Ovary (tissue), 9 donors: ENCODE measurements around the gene STK17B. TPM values are rescaled to one million over a fixed set of nuclear protein-coding genes. Genes with fewer than 3 reads are reported as not detected.

Source experiments
- DNase-seq, 5 donors: peaks; one replicate each; pipeline ENCODE4 v3.0.0-alpha.2; 2019 to 2020
- H3K27ac ChIP-seq, 2 donors: fragments of 200-600 bp; one replicate each; pipeline versions ENCODE4 v1.5.1 to v1.8.0; 2019 to 2022
- H3K27me3 ChIP-seq: fragments of 200-600 bp; one replicate; pipeline ENCODE4 v1.8.0; 2022
- H3K36me3 ChIP-seq: fragments of 200-600 bp; sonication (generic); one replicate; pipeline ENCODE4 v1.5.1; 2019
- H3K4me1 ChIP-seq: one replicate; pipeline ENCODE4 v1.8.1; 2013; ENCODE audit warnings: mild to moderate bottlenecking, moderate library complexity; ENCODE audit not compliant: insufficient read depth
- H3K4me3 ChIP-seq: fragments of 200-600 bp; sonication (generic); one replicate; pipeline ENCODE4 v1.5.1; 2017
- H3K9me3 ChIP-seq, 2 donors: fragments of 200-600 bp in 1 of 2; sonication (generic) in 1 of 2; one replicate each; pipeline versions ENCODE4 v1.5.1 to v1.8.1; 2013 to 2019; ENCODE audit warnings: mild to moderate bottlenecking in 1 of 2, moderate library complexity in 1 of 2
- EP300 ChIP-seq: sonication (generic); formaldehyde crosslinking; IDR thresholded peaks from one replicate; pipeline ENCODE4 v1.6.1; 2017; ENCODE audit warnings: antibody characterized with exemption
- POLR2A ChIP-seq: fragments of 450-650 bp; IDR thresholded peaks from one replicate; pipeline ENCODE4 v1.6.1; 2017; ENCODE audit warnings: antibody characterized with exemption, mild to moderate bottlenecking, moderate library complexity
- WGBS, 3 donors: extraction: QIAGEN DNeasy Blood & Tissue Kit in 1 of 3; methylation state at CpG; one replicate each; pipeline versions ENCODE4 v1.1.5 to v1.1.7; 2013 to 2017; 5-methylcytosine and 5-hydroxymethylcytosine counted together
- intact Hi-C, 4 donors: fragments of 100-400 bp; cut with DNase I; formaldehyde crosslinking; loops; one replicate each; pipeline versions ENCODE4 v1.11.0 to v1.15.1; 2022 to 2023
- polyA plus RNA-seq, 2 donors: library from polyadenylated mRNA; stranded (reverse); fragments of 200-250 nt in 1 of 2; fragments of 350-450 nt in 1 of 2; fragmentation: Illumina TruSeq in 1 of 2; extraction: RNeasy Lipid Tissue Mini Kit (QIAGEN cat#74804) in 1 of 2; gene quantifications; one replicate each; pipeline ENCODE4 v1.2.3, GENCODE V29; 2013 to 2014
- total RNA-seq, 7 donors: library from RNA; depleted of rRNA in 2 of 7; stranded (reverse); fragments of >200 nt in 2 of 7; fragmentation: NEBNext Ultra II Directional in 3 of 7; extraction: Animal tissue kit (Norgen Biotek cat#: 25700) in 3 of 7; gene quantifications; one replicate each; pipeline versions ENCODE4 v1.1.0 to v1.2.4, GENCODE V29; 2016 to 2023
- TF ChIP-seq, protein P1 (sequence below), 3 donors: fragments of 450-650 bp in 2 of 3; fragments of 200-600 bp in 1 of 3; IDR thresholded peaks; one replicate each; pipeline versions ENCODE4 v1.5.1 to v1.8.0; 2016 to 2022; ENCODE audit warnings: antibody characterized with exemption in 3 of 3, mild to moderate bottlenecking in 1 of 3
- donor health status: DM: no; HTN: no; CAD: no; lungs with moderate emphysema.
- donor health status: DM: no; HTN: no; CAD: no.
- donor health status: Bipolar disorder and iron deficiency.
- donor health status: DM: yes; HTN: yes; CAD: no.
- donor health status: DM: no; HTN: no; CAD: no.
- donor health status: DM: yes; HTN: yes; CAD: no.

STK17B gene
- total and polyA plus RNA-seq, 9 donors: 1.7 to 28.4 (median 4.9) TPM

DNA sequence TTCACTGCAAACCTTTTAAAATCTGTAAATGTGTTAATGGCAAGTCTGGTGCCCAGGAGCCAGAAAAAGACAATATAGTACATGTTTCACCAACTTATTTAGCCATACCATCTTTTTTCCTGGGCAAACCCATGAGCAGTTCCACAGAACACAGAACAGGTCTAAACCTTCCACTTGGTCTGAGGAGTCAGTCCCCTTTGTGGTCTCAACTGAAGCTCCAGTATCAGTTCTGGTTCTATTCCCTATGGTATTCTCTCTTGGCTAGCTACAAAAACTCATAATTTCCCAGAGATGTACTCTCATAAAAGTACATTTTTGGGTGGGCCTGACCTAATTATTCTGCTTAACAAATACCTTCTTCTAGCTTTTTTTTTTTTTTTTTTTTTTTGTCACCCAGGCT lies 31.2 kb downstream of the STK17B start:
- H3K27ac ChIP-seq: no peak overlapping the region
- H3K9me3 ChIP-seq: no peaks in the 10 kb centered on the region
- no peaks in the 10 kb centered on the region for H3K27me3 ChIP-seq
- no peaks in the 10 kb centered on the region for H3K4me1 ChIP-seq
- H3K4me3 ChIP-seq: no peak overlapping the region
- TF ChIP-seq POLR2A (no peak), EP300 (no peak)
- TF ChIP-seq, protein P1, sequence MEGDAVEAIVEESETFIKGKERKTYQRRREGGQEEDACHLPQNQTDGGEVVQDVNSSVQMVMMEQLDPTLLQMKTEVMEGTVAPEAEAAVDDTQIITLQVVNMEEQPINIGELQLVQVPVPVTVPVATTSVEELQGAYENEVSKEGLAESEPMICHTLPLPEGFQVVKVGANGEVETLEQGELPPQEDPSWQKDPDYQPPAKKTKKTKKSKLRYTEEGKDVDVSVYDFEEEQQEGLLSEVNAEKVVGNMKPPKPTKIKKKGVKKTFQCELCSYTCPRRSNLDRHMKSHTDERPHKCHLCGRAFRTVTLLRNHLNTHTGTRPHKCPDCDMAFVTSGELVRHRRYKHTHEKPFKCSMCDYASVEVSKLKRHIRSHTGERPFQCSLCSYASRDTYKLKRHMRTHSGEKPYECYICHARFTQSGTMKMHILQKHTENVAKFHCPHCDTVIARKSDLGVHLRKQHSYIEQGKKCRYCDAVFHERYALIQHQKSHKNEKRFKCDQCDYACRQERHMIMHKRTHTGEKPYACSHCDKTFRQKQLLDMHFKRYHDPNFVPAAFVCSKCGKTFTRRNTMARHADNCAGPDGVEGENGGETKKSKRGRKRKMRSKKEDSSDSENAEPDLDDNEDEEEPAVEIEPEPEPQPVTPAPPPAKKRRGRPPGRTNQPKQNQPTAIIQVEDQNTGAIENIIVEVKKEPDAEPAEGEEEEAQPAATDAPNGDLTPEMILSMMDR (IDR thresholded peaks at IDR 0.05): no peak
- H3K36me3 ChIP-seq: no peaks in the 10 kb centered on the region
- intact Hi-C loops: no loop called here
- DNase-seq: no peak

DNA sequence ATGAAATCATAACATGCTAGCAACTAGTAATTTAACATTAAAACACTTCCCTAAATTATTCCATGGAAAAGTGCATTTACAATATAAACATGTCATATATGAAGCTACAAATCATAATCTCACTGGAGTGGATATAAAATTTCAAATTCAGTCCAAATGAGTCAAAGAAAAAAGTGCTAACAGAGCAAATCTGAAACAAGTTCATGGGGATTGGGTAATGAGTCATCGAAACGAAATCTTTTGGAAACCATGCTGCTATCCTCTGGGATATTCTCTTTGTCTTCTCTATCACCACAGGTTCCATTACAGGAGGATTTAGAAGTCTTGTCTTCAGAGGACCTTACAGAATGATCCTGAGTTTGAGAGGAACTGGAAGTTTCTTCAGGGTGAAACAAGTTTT lies 34.1 kb downstream of the STK17B start:
- H3K27ac ChIP-seq: no peak overlapping the region
- peaks cover 0 to 6% of the 10 kb centered on the region in 2 donors for H3K9me3 ChIP-seq
- 95 to 96% (median 96%) methylated on average over 2 of the region's 2 CpGs for WGBS, 3 donors
- TF ChIP-seq, protein P1 (IDR thresholded peaks at IDR 0.05): no peak
- no peak for TF ChIP-seq EP300
- no peak for TF ChIP-seq POLR2A
- no peaks in the 10 kb centered on the region for H3K4me1 ChIP-seq
- no peaks in the 10 kb centered on the region for H3K27me3 ChIP-seq
- intact Hi-C loops: no loop called here
- DNase-seq: no peak
- no peak overlapping the region for H3K4me3 ChIP-seq
- no peaks in the 10 kb centered on the region for H3K36me3 ChIP-seq

DNA sequence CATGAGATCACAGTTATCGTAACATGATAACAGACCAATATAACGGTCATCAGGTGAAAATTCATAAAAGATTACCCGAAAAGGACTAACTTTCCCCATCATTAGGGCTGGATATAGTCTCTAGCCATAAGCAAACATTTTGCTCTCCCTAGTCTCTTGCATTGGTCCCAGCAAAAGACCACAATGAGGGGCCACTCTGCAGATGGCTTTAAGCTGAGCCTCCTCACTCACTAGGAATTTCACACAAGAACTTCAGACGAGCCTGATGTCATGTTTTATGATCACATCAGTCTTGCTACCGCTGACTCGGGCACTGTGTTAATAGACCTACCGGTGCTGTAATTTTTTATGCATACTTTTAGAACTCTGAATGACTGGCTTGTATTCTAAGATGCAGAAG lies 35.2 kb downstream of the STK17B start:
- no peaks in the 10 kb centered on the region for H3K27me3 ChIP-seq
- H3K9me3 ChIP-seq: peaks cover 0 to 15% of the 10 kb centered on the region in 2 donors
- no peak overlapping the region for H3K27ac ChIP-seq
- TF ChIP-seq, protein P1 (IDR thresholded peaks at IDR 0.05): no peak
- TF ChIP-seq EP300 (no peak), POLR2A (no peak)
- DNase-seq: no peak
- intact Hi-C loops: no loop called here
- no peaks in the 10 kb centered on the region for H3K4me1 ChIP-seq
- H3K36me3 ChIP-seq: no peaks in the 10 kb centered on the region
- WGBS, 3 donors: 88 to 90% (median 88%) methylated on average over 7 of the region's 7 CpGs
- no peak overlapping the region for H3K4me3 ChIP-seq

DNA sequence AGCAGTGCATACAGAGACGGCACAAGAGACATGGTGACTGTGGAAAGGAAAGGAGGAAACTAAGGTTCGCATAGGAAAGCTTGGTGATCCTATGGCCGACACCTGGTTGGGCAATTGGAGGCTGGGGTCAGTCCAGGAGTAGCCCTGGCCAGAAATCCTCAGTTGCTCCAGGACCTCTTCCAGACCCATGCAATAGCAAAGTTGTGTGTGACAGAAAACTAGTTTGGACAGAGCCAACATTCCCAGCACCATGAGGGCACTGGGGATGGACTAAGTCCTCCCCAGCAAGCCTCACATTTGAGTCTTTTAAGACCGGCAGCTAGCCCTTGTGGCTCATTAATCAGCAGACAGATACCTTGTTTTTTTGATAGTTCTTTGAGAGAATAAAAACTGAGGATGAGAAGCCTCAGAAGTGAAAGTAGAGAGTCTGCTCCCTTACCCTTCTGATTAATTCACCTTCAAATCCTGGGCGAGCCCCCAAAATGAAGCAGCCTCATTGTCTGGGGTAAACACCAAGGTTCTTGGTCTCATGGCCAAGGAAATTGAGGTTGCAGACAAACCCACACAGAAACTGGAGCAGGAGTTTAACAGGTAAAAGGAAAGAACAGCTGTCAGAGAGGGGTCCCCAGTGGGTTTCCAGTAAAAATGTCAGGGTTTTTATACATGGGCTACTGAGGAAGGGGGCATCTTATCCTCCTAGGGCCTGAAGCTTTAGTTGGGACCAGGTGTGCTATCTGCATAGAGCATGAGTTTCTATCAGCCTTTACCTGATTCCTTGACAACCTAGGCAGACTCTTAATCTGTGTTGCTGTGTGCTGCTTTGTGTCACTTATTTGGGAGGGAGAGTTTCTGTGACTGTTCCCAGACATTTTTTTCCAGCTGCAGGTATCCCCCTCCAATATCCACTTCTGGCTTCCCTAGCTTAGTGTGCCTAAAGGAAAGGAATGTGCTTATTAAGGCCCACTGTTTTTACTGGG lies 39.1 kb downstream of the STK17B start:
- peaks cover 4 to 18% of the 10 kb centered on the region in 2 donors for H3K9me3 ChIP-seq
- H3K4me3 ChIP-seq: no peak overlapping the region
- intact Hi-C loops: no loop called here
- no peak overlapping the region for H3K27ac ChIP-seq
- H3K4me1 ChIP-seq: no peaks in the 10 kb centered on the region
- DNase-seq: no peak
- 76 to 86% (median 80%) methylated on average over 5 of the region's 5 CpGs for WGBS, 3 donors
- TF ChIP-seq EP300 (no peak), POLR2A (no peak)
- TF ChIP-seq, protein P1 (IDR thresholded peaks at IDR 0.05): no peak
- no peaks in the 10 kb centered on the region for H3K36me3 ChIP-seq
- no peaks in the 10 kb centered on the region for H3K27me3 ChIP-seq
